Stimulated activated CD8-positive, alpha-beta memory T cell treated with anti-CD3 and anti-CD28 coated beads, Interleukin-15, amount 100 ng/mL, for 1 hour (primary cell): ENCODE results near the gene ZNF853.
"Not testable (repeated sequence)": the region's sequence is repeated elsewhere in the genome, so short reads cannot be mapped to it uniquely, and the experiment has no call there.

ENCODE experiments used
- DNase-seq: peaks from one replicate; pipeline ENCODE4 v3.0.0-alpha.2; 2020; ENCODE audit warnings: low read depth

ZNF853 gene

DNA sequence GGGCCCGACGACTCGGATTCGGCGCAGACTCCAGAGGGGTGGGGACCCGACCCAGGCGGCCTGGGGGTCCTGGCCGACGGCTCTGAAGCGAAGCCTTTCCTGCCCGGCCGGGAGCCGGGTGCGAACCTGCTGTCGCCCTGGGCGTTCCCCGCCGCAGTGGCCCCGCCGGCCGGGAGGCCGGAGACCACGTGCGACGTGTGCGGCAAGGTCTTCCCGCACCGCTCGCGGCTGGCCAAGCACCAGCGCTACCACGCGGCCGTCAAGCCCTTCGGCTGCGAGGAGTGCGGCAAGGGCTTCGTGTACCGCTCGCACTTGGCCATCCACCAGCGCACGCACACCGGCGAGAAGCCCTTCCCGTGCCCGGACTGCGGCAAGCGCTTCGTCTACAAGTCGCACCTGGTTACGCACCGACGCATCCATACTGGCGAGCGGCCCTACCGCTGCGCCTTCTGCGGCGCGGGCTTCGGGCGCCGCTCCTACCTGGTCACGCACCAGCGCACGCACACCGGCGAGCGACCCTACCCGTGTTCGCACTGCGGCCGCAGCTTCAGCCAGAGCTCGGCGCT is 37.1 kb downstream of the ZNF853 start:
- DNase-seq: no peak

DNA sequence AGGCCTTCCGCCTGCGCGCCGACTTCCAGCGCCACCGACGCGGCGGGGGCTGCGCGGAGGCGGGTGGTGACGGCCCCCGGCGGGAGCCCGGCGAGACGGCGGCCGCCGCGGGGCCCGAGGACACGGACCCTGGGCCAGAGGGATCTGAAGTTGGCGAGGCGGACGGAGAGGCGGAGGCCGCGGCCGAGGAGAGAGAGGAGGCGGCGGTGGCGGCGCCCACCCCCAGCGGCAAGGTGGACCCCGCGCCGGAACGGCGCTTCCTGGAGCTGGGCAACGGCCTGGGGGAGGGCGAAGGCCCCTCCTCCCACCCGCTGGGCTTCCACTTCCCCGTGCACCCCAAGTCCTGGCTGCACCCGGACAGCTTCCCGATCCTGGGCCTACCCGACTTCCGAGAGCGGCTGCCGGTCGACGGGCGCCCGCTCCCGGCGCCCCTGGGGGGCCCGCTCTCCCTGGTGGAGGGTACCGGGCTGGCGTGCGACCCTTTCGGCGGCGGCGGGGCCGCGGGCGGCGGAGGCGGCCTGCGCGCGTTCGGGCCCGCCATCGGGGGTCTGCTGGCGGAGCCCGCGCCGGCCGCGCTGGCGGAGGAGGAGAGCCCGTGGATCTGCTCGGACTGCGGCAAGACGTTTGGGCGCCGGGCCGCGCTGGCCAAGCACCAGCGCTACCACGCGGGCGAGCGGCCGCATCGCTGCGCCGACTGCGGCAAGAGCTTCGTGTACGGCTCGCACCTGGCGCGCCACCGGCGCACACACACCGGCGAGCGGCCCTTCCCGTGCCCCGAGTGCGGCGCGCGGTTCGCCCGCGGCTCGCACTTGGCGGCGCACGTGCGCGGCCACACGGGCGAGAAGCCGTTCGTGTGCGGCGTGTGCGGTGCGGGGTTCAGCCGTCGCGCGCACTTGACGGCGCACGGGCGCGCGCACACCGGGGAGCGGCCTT is 37.9 kb downstream of the ZNF853 start:
- DNase-seq: no peak

DNA sequence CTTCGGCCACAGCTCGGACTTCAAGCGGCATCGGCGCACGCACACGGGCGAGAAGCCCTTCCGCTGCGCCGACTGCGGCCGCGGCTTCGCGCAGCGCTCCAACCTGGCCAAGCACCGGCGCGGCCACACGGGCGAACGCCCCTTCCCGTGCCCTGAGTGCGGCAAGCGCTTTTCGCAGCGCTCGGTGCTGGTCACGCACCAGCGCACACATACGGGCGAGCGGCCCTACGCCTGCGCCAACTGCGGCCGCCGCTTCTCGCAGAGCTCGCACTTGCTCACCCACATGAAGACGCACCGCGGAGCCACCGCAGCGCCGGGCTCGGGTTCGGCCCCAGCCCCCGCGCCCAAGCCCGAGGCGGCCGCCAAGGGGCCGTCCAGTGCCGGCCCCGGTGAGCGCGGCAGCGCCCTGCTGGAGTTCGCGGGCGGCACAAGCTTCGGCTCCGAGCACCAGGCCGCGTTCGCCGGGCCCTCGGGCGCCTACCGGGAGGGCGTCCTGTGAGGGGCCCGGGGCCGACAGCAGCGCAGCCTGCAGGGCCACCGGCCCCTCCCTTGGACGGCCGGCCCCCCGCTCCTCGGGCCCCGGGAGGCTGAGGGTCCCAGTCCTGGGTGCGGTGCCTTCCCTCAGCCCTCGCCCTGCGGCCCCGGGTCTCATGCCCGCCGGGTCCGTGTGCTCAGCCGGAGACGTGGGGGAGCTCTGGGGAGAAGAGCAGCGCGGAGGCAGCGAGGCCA is 38.9 kb downstream of the ZNF853 start:
- DNase-seq: no peak

DNA sequence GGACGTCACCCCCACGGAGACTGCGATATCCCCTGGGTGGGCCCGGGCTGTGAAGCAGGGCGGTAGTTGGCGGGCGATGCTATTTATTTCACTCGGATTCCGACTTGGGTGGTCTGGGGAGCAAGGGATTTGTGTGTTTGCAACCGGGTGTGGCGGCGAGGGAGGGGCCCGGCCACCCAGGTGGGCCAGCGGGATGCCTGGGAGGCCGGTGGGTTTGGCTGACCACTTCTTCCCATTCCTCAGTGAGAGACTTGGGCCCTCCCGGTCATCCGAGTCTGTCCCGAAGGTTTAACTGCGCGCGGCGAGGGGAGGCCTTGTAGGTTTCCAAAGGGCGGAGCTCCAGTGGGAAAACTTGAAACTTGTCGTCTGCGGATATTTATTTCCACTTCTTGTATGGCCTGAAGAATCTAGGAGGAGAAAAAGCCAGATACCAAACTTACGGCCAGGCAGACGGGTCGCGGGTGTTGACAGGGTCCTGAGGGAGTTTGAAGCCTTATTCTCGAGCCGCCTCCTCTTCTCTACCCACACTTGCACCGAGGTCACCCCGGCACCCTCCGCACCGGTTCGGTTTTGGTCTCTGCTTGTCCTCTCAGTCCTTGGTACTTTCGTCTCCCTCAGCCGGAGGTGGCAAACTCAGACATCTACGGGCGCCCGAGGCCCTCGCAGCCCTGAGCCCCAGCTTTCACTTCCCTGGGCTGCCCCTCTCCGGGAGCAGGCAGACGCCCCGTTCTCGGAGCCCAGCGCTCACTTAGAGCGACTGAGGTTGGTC is 39.6 kb downstream of the ZNF853 start:
- DNase-seq: no peak

DNA sequence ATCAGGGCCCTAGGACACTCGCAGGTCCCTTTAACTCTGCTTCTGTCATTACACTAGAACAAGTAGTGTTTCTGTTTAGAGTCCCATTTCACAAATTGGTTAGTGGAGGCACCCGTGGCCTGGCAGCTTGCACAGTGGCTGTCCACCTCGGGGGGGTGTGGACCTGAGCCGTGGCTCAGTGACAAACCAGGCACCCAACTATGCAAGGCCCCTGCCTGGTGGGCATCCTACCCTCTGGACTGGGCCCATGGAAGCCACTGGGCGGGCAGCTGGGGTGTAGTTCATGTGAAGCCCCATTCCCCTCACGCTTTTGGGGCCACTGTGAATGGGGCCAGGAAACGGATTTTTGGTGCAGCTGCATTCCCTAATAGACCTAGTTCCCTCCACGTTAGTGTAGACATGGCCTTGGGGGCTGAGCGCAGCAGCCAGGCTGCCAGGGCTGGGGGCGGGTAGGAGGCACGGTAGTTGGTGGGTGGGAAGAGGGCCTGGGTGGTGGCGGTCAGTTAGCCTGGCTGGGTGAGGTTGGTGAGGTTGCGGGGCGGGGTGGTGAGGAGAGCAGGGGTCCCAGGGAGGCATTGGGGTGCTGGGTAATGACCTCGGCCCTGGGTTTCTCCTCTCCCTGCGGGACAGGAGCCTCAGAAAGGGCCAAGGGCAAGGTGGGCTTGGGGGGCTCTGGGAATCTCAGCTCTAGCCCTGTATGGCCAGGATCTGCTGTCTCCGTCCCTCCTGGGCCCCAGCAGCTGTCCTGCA is 40.4 kb downstream of the ZNF853 start:
- no peak for DNase-seq

DNA sequence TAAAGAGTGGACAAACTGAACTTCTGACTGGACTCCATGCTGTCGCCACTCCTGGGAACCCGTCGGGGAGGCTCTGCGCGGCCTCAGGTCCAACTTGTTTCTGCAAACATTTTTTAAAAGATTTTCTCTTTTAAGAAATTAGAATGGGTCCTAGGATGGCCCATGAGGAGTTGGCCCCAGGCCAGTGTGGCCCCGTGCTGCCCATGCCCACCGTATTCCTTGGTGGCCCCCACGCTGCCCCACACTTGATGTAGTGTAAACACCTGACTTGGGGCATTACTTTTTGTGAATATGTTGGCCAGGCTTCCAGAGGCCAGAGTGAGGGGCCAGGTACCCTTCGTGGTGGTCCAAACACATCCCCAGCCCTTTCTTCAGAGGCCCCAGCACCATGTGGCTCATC is 41.0 kb downstream of the ZNF853 start:
- DNase-seq: no peak

DNA sequence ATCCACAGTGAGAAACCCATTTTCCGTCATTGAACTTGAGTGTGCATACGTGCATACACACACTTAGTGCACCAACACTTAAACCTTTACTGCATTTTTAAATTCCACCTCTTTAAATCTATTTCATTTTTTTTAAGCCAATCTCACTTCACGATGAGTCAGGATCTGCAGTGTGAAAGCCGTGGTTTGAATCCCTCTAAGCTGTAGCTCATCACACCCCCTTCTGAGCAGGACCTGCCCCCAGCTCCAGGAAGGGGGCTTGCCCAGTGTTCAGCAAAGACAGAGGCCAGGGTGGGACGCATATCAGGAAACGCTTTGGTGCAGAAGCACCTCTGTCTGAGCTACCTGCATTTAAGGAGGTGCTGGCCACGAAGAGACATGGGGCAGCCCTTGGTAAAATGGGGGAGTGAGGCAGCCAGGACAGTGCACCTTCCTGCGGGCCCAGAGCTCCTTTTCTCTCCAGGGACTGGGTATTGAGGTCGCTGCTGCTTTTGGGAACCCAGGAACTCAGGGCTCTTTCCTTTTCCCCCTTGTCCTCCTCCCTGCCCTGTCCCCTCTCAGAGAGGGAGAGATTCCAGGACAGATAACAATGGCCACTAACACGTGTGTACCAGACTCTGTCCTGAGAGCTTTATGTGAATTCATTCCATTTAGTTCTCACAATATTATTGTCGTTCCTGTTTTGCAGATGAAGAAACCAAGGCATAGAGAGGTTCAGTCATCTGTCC is 43.4 kb downstream of the ZNF853 start:
- DNase-seq: no peak

DNA sequence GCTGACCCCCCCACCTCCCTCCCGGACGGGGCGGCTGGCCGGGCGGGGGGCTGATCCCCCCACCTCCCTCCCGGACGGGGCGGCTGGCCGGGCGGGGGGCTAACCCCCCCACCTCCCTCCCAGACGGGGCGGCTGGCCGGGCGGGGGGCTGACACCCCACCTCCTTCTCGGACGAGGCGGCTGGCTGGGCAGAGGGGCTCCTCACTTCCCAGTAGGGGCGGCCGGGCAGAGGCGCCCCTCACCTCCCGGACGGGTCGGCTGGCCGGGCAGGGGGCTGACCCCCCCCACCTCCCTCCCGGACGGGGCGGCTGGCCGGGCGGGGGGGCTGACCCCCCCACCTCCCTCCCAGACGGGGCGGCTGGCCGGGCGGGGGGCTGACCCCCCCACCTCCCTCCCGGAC is 55.4 kb downstream of the ZNF853 start:
- not testable (repeated sequence) for DNase-seq
